IPS-11a (cell line): Measurements from ENCODE around the gene TBP.
"Not testable (repeated sequence)": the region's sequence is repeated elsewhere in the genome, so short reads cannot be mapped to it uniquely, and the experiment has no call there.

Experiments used
- H3K4me3 ChIP-seq: one replicate; pipeline ENCODE4 v1.5.1; 2013; ENCODE audit warnings: low read depth, low read length, control low read depth

The TBP gene

GRCh38 chr6:170554013-170554795, at the start of gene TBP:
Gene TBP, plus strand, starts transcription at chr6:170554369. Its CDS starts 2,661 bp downstream, at chr6:170557030.
- H3K4me3 ChIP-seq: peak within 1 kb of the TSS; percentile 88

GRCh38 chr6:170504479-170504878, 49.7 kb upstream of the TBP start:
- H3K4me3 ChIP-seq: no peak overlapping the region

- no peak overlapping the region for H3K4me3 ChIP-seq
Measured at GRCh38 chr6:170505306-170505705, 48.9 kb upstream of the TBP start.

- no peak overlapping the region for H3K4me3 ChIP-seq
Measured at GRCh38 chr6:170506446-170506845, 47.7 kb upstream of the TBP start.

GRCh38 chr6:170507728-170508127, 46.4 kb upstream of the TBP start:
- not testable (repeated sequence) for H3K4me3 ChIP-seq

- H3K4me3 ChIP-seq: not testable (repeated sequence)
Measured at GRCh38 chr6:170508275-170508674, 45.9 kb upstream of the TBP start.

GRCh38 chr6:170508892-170509722, 45.1 kb upstream of the TBP start:
- not testable (repeated sequence) for H3K4me3 ChIP-seq

- H3K4me3 ChIP-seq: no peak overlapping the region
Measured at GRCh38 chr6:170509723-170510018, 44.5 kb upstream of the TBP start.

- H3K4me3 ChIP-seq: no peak overlapping the region
Measured at GRCh38 chr6:170510631-170511030, 43.5 kb upstream of the TBP start.

GRCh38 chr6:170512249-170512648, 41.9 kb upstream of the TBP start:
- no peak overlapping the region for H3K4me3 ChIP-seq

GRCh38 chr6:170514908-170515307, 39.3 kb upstream of the TBP start:
- no peak overlapping the region for H3K4me3 ChIP-seq

GRCh38 chr6:170516783-170517616, 37.2 kb upstream of the TBP start:
- no peak overlapping the region for H3K4me3 ChIP-seq

GRCh38 chr6:170522565-170523183, 31.5 kb upstream of the TBP start:
- H3K4me3 ChIP-seq: no peak overlapping the region

GRCh38 chr6:170523256-170524171, 30.7 kb upstream of the TBP start:
- H3K4me3 ChIP-seq: no peak overlapping the region

GRCh38 chr6:170524172-170524502, 30.0 kb upstream of the TBP start:
- H3K4me3 ChIP-seq: no peak overlapping the region

- no peak overlapping the region for H3K4me3 ChIP-seq
Measured at GRCh38 chr6:170525795-170526194, 28.4 kb upstream of the TBP start.

- not testable (repeated sequence) for H3K4me3 ChIP-seq
Measured at GRCh38 chr6:170527995-170528394, 26.2 kb upstream of the TBP start.

GRCh38 chr6:170529839-170530469, 24.2 kb upstream of the TBP start:
- no peak overlapping the region for H3K4me3 ChIP-seq

GRCh38 chr6:170532867-170533488, 21.2 kb upstream of the TBP start:
- no peak overlapping the region for H3K4me3 ChIP-seq
